GM23248 (cell line): ENCODE results near the gene MPZL2. TPM values are rescaled to one million over a fixed set of nuclear protein-coding genes. Genes with fewer than 3 reads are reported as not detected.
"Not testable (repeated sequence)": the region's sequence is repeated elsewhere in the genome, so short reads cannot be mapped to it uniquely, and the experiment has no call there.

Experiments used
- DNase-seq: peaks from one replicate; pipeline ENCODE4 v3.0.0-alpha.2; 2015
- H2AFZ ChIP-seq: fragments of 200-600 bp; sonication (generic); 2 replicates; pipeline ENCODE4 v1.6.1; 2016; ENCODE audit warnings: antibody characterized with exemption
- H3F3A ChIP-seq: fragments of 200-600 bp; sonication (generic); 2 replicates; pipeline ENCODE4 v1.6.1; 2016; ENCODE audit warnings: mild to moderate bottlenecking, antibody characterized with exemption, mixed run types; ENCODE audit not compliant: insufficient read depth
- H3K27ac ChIP-seq: fragments of 200-600 bp; sonication (generic); 2 replicates; pipeline ENCODE4 v1.5.1; 2016; ENCODE audit warnings: mild to moderate bottlenecking
- H3K27me3 ChIP-seq: fragments of 200-600 bp; sonication (generic); replicated peaks from 2 replicates; pipeline ENCODE4 v1.6.1; 2016; ENCODE audit warnings: mild to moderate bottlenecking; ENCODE audit not compliant: insufficient read depth
- H3K36me3 ChIP-seq: fragments of 200-600 bp; sonication (generic); 2 replicates; pipeline ENCODE4 v1.6.1; 2016; ENCODE audit warnings: low read depth, mild to moderate bottlenecking
- H3K4me1 ChIP-seq: fragments of 200-600 bp; sonication (generic); 2 replicates; pipeline ENCODE4 v1.6.1; 2016; ENCODE audit warnings: mild to moderate bottlenecking; ENCODE audit not compliant: insufficient read depth
- H3K4me2 ChIP-seq: fragments of 200-600 bp; sonication (generic); one replicate; pipeline ENCODE4 v1.6.1; 2016; ENCODE audit warnings: mild to moderate bottlenecking; ENCODE audit not compliant: unreplicated experiment
- H3K4me3 ChIP-seq: fragments of 200-600 bp; sonication (generic); 2 replicates; pipeline ENCODE4 v1.5.1; 2016; ENCODE audit warnings: mild to moderate bottlenecking
- H3K79me2 ChIP-seq: fragments of 200-600 bp; sonication (generic); 2 replicates; pipeline ENCODE4 v1.6.1; 2016; ENCODE audit warnings: mild to moderate bottlenecking; ENCODE audit not compliant: insufficient read depth
- H3K9ac ChIP-seq: fragments of 200-600 bp; sonication (generic); 2 replicates; pipeline ENCODE4 v1.6.1; 2016; ENCODE audit warnings: mild to moderate bottlenecking
- H3K9me2 ChIP-seq: fragments of 200-600 bp; sonication (generic); 2 replicates; pipeline ENCODE4 v1.6.1; 2016; ENCODE audit warnings: mixed run types, mild to moderate bottlenecking, moderate library complexity; ENCODE audit not compliant: insufficient read depth
- H3K9me3 ChIP-seq: fragments of 200-600 bp; sonication (generic); one replicate; pipeline ENCODE4 v1.6.1; 2017; ENCODE audit warnings: low read depth
- H4K20me1 ChIP-seq: fragments of 200-600 bp; sonication (generic); 2 replicates; pipeline ENCODE4 v1.6.0; 2016; ENCODE audit not compliant: insufficient read depth
- EZH2 ChIP-seq: fragments of 200-600 bp; sonication (generic); IDR thresholded peaks from 2 replicates; pipeline ENCODE4 v1.6.1; 2018; ENCODE audit warnings: antibody characterized with exemption, mild to moderate bottlenecking; ENCODE audit not compliant: insufficient read depth, poor library complexity, severe bottlenecking
- EZH2phosphoT487 ChIP-seq: fragments of 200-600 bp; sonication (generic); IDR thresholded peaks from 2 replicates; pipeline ENCODE4 v1.6.1; 2018; ENCODE audit warnings: antibody characterized with exemption, moderate library complexity, mild to moderate bottlenecking, low read depth; ENCODE audit not compliant: insufficient read depth
- WGBS, 2 experiments: methylation state at CpG; one replicate each; pipeline ENCODE4 v1.1.6; 2015 to 2017; ENCODE audit warnings: low lambda C conversion rate in 2 of 2, low coverage in 1 of 2; ENCODE audit errors: missing lambda C conversion rate in 2 of 2; 5-methylcytosine and 5-hydroxymethylcytosine counted together
- in situ Hi-C: fragments of 300-500 bp; cut with MboI; formaldehyde crosslinking; loops from 2 replicates; pipeline ENCODE4 v1.15.0; 2020
- polyA plus RNA-seq: library from polyadenylated mRNA; unstranded; fragments of >200 nt; fragmentation: Nextera tagmentation; extraction: Ambion mirVana; gene quantifications from 2 replicates; pipeline ENCODE4 v1.2.1, GENCODE V29; 2016
- total RNA-seq: library from RNA; depleted of rRNA; stranded (reverse); fragments of >200 nt; shearing (Covaris generic); gene quantifications from 2 replicates; pipeline ENCODE4 v1.2.3, GENCODE V29; 2014

Gene MPZL2
- total and polyA plus RNA-seq, 2 experiments from 2014 or later: not detected

- H3K9ac ChIP-seq: no peak overlapping the region
- TF ChIP-seq EZH2phosphoT487 (no peak), EZH2 (no peak)
- no peak overlapping the region for H3K4me2 ChIP-seq
- H3K27ac ChIP-seq: no peak overlapping the region
- no peaks in the 10 kb centered on the region for H3K4me1 ChIP-seq
- no peak overlapping the region for H2AFZ ChIP-seq
- no peak for DNase-seq
- H3K27me3 ChIP-seq: peaks cover 20% of the 10 kb centered on the region; the same call in 1 of the 2 replicates
- in situ Hi-C loops: no loop called here
- no peaks in the 10 kb centered on the region for H3F3A ChIP-seq
- no peak overlapping the region for H3K4me3 ChIP-seq
- H3K79me2 ChIP-seq: no peaks in the 10 kb centered on the region
- no peaks in the 10 kb centered on the region for H3K9me3 ChIP-seq
- H3K9me2 ChIP-seq: no peaks in the 10 kb centered on the region
- 29 to 33% methylated on average over 3 of the region's 3 CpGs for WGBS, 2 experiments
- no peaks in the 10 kb centered on the region for H4K20me1 ChIP-seq
- no peaks in the 10 kb centered on the region for H3K36me3 ChIP-seq
Observed at GRCh38 chr11:118310781-118311485, 46.8 kb upstream of the MPZL2 start.

- peaks cover 26% of the 10 kb centered on the region; the same call in 1 of the 2 replicates for H3K27me3 ChIP-seq
- no peak for DNase-seq
- no peak overlapping the region for H3K4me2 ChIP-seq
- H3K27ac ChIP-seq: no peak overlapping the region
- H3F3A ChIP-seq: no peaks in the 10 kb centered on the region
- no peaks in the 10 kb centered on the region for H4K20me1 ChIP-seq
- no peaks in the 10 kb centered on the region for H3K36me3 ChIP-seq
- H3K9ac ChIP-seq: no peak overlapping the region
- 44 to 48% methylated on average over 3 of the region's 3 CpGs for WGBS, 2 experiments
- H3K9me3 ChIP-seq: no peaks in the 10 kb centered on the region
- in situ Hi-C loops: no loop called here
- H2AFZ ChIP-seq: no peak overlapping the region
- no peaks in the 10 kb centered on the region for H3K9me2 ChIP-seq
- H3K4me1 ChIP-seq: no peaks in the 10 kb centered on the region
- no peak overlapping the region for H3K4me3 ChIP-seq
- no peak for TF ChIP-seq EZH2phosphoT487
- no peak for TF ChIP-seq EZH2
- no peaks in the 10 kb centered on the region for H3K79me2 ChIP-seq
Observed at GRCh38 chr11:118310271-118310670, 46.2 kb upstream of the MPZL2 start.

GRCh38 chr11:118308995-118309528, 45.0 kb upstream of the MPZL2 start:
- H4K20me1 ChIP-seq, H3K9ac ChIP-seq, H3K9me3 ChIP-seq, H3K9me2 ChIP-seq, H3K36me3 ChIP-seq, H2AFZ ChIP-seq, H3K4me2 ChIP-seq, H3K4me1 ChIP-seq, DNase-seq, in situ Hi-C loops, H3K79me2 ChIP-seq, H3F3A ChIP-seq, H3K4me3 ChIP-seq, H3K27ac ChIP-seq: not testable (repeated sequence)
- 49 to 52% methylated on average over 5 of the region's 5 CpGs for WGBS, 2 experiments
- H3K27me3 ChIP-seq: peaks cover 23% of the 10 kb centered on the region; the same call in 1 of the 2 replicates

- Histone ChIP-seq H3K27me3 (peaks cover 25% of the 10 kb centered on the region; the same call in 1 of the 2 replicates), H2AFZ (no peak overlapping the region), H3K27ac (no peak overlapping the region), H4K20me1 (no peaks in the 10 kb centered on the region), H3K9me3 (no peaks in the 10 kb centered on the region), H3K36me3 (no peaks in the 10 kb centered on the region), H3K4me2 (no peak overlapping the region), H3F3A (no peaks in the 10 kb centered on the region), H3K4me3 (no peak overlapping the region), H3K79me2 (no peaks in the 10 kb centered on the region), H3K9ac (no peak overlapping the region), H3K9me2 (no peaks in the 10 kb centered on the region), H3K4me1 (no peaks in the 10 kb centered on the region)
- 26 to 48% methylated on average over 2 of the region's 2 CpGs for WGBS, 2 experiments
- TF ChIP-seq EZH2phosphoT487: no peak
- TF ChIP-seq EZH2: no peak
- DNase-seq: peak; percentile 6
- in situ Hi-C loops: no loop called here
Observed at GRCh38 chr11:118306556-118306955, 42.5 kb upstream of the MPZL2 start.
